Spleen (tissue), 7 donors: Measurements from ENCODE around the gene HHAT.

Source experiments
- POLR2AphosphoS5 ChIP-seq, 3 donors: sonication (generic); formaldehyde crosslinking; IDR thresholded peaks; one replicate each; pipeline ENCODE4 v1.5.1; 2017; ENCODE audit warnings: antibody characterized with exemption in 3 of 3
- TF ChIP-seq, protein P1 (sequence below), 11 experiments: fragments of 200-600 bp in 7 of 11; fragments of 450-650 bp in 4 of 11; sonication (generic) in 4 of 11; IDR thresholded peaks in 8 of 11; conservative IDR thresholded peaks in 3 of 11; 1 replicate in 7 of 11; 2 replicates in 4 of 11; pipeline versions ENCODE4 v1.4.0 to v1.8.0; 2016 to 2021; ENCODE audit warnings: antibody characterized with exemption in 11 of 11, inconsistent platforms in 4 of 11, mild to moderate bottlenecking in 1 of 11
- donor health status: DM: no; HTN: no; CAD: no; lungs with moderate emphysema.
- donor health status: DM: no; HTN: no; CAD: no.
- donor health status: DM: no; HTN: no; CAD: no.

DNA sequence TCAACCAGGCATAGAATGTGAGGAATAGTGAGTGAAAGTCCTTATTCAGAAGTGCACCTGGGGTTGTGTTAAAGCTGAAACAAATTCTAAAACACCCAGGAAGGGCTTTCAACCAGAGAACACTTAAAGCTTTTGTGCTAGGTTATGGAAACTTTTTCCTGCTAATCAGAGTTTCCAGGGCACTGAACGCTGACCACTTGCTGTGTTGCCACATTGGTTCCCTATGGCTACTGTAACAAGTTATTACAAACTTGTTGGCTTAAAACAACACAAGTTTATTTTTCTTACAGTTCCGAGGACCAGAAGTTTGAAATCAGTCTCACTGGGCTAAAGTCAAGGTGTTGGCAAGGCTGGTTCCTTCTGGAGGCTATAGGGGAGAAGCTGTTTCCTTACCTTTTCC lies 300.6 kb downstream of the HHAT start:
- TF ChIP-seq, protein P1, sequence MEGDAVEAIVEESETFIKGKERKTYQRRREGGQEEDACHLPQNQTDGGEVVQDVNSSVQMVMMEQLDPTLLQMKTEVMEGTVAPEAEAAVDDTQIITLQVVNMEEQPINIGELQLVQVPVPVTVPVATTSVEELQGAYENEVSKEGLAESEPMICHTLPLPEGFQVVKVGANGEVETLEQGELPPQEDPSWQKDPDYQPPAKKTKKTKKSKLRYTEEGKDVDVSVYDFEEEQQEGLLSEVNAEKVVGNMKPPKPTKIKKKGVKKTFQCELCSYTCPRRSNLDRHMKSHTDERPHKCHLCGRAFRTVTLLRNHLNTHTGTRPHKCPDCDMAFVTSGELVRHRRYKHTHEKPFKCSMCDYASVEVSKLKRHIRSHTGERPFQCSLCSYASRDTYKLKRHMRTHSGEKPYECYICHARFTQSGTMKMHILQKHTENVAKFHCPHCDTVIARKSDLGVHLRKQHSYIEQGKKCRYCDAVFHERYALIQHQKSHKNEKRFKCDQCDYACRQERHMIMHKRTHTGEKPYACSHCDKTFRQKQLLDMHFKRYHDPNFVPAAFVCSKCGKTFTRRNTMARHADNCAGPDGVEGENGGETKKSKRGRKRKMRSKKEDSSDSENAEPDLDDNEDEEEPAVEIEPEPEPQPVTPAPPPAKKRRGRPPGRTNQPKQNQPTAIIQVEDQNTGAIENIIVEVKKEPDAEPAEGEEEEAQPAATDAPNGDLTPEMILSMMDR (IDR thresholded peaks at IDR 0.05 in 8 of 11, conservative IDR thresholded peaks at IDR 0.05 in 3 of 11), result no peak
- TF ChIP-seq POLR2AphosphoS5 (IDR thresholded peaks at IDR 0.05), result no peak
